NCI-H1417 treated with DMSO at 0.1 percent for 48 hours (cell line): ENCODE data around the gene SP7.
"Not testable (repeated sequence)": the region's sequence is repeated elsewhere in the genome, so short reads cannot be mapped to it uniquely, and the experiment has no call there.

Source experiments
- DNase-seq: peaks from one replicate; lab custom pipeline; 2025; lab: John Stamatoyannopoulos, UW

Gene SP7

GRCh38 chr12:53320352-53321195 lies 15.6 kb downstream of the SP7 start:
- DNase-seq: no peak

GRCh38 chr12:53313996-53314395 lies 22.2 kb downstream of the SP7 start:
- no peak for DNase-seq

GRCh38 chr12:53308276-53308675 lies 27.9 kb downstream of the SP7 start:
- no peak for DNase-seq

GRCh38 chr12:53306826-53307225 lies 29.3 kb downstream of the SP7 start:
- DNase-seq: no peak

GRCh38 chr12:53302903-53303302 lies 33.3 kb downstream of the SP7 start:
- no peak for DNase-seq

GRCh38 chr12:53300187-53300586 lies 36.0 kb downstream of the SP7 start:
- no peak for DNase-seq

- peak; percentile 23 for DNase-seq
Measured at GRCh38 chr12:53299454-53300180, 36.5 kb downstream of the SP7 start, which contains the start of gene MYG1. Gene MYG1 (plus strand): TSS chr12:53299695. CDS start chr12:53299738, 43 bp downstream.

- no peak for DNase-seq
Measured at GRCh38 chr12:53299101-53299453, 37.1 kb downstream of the SP7 start.

GRCh38 chr12:53298164-53298563 lies 38.0 kb downstream of the SP7 start:
- DNase-seq: no peak

GRCh38 chr12:53297106-53297505 lies 39.0 kb downstream of the SP7 start:
- not testable (repeated sequence) for DNase-seq

- no peak for DNase-seq
Measured at GRCh38 chr12:53295891-53296219, 40.3 kb downstream of the SP7 start.

- DNase-seq: peak; percentile 58
Measured at GRCh38 chr12:53295070-53295890, 40.9 kb downstream of the SP7 start, which contains the start of gene PFDN5. Gene PFDN5 (plus strand): TSS chr12:53295542. CDS start chr12:53295568, 26 bp downstream.

- no peak for DNase-seq
Measured at GRCh38 chr12:53292426-53292825, 43.7 kb downstream of the SP7 start.

GRCh38 chr12:53290661-53291060 lies 45.5 kb downstream of the SP7 start:
- DNase-seq: no peak

- no peak for DNase-seq
Measured at GRCh38 chr12:53289891-53290290, 46.3 kb downstream of the SP7 start.

- DNase-seq: no peak
Measured at GRCh38 chr12:53288322-53288721, 47.8 kb downstream of the SP7 start.

- no peak for DNase-seq
Measured at GRCh38 chr12:53287741-53288216, 48.4 kb downstream of the SP7 start.

- no peak for DNase-seq
Measured at GRCh38 chr12:53286448-53286847, 49.7 kb downstream of the SP7 start.

GRCh38 chr12:53279888-53280498 lies 56.2 kb downstream of the SP7 start:
- DNase-seq: no peak

GRCh38 chr12:53279283-53279869 lies 56.8 kb downstream of the SP7 start:
- no peak for DNase-seq

- DNase-seq: no peak
Measured at GRCh38 chr12:53277981-53278380, 58.2 kb downstream of the SP7 start.
